ENCODE data around the gene SIGLEC7.

Gene SIGLEC7

GRCh38 chr19:51181377-51181912 lies 39.3 kb downstream of the SIGLEC7 start:
- peak overlapping the region; percentile 38 for H3K4me3 ChIP-seq (ENCODE audit: low read depth, low read length)
- no peak for DNase-seq (ENCODE audit: low read depth)

GRCh38 chr19:51181913-51182419 lies 39.9 kb downstream of the SIGLEC7 start:
- TF ChIP-seq CTCF (IDR thresholded peaks at IDR 0.05; ENCODE audit: low read depth, low read length), result no peak
- peak; percentile 61 for TF ChIP-seq POLR2A (IDR thresholded peaks at IDR 0.05; ENCODE audit: extremely low read depth, insufficient read length)
- TF ChIP-seq MAX (IDR thresholded peaks at IDR 0.05; ENCODE audit: low read depth, low read length), result peak; percentile 74
- peak; percentile 96 for DNase-seq (ENCODE audit: low read depth)
- peak overlapping the region; percentile 38 for H3K4me3 ChIP-seq (ENCODE audit: low read depth, low read length)

More at GRCh38 chr19:51181377-51181912, 39.3 kb downstream of the SIGLEC7 start:
- no peak for TF ChIP-seq POLR2A (IDR thresholded peaks at IDR 0.05; ENCODE audit: extremely low read depth, insufficient read length)
- TF ChIP-seq MYC (IDR thresholded peaks at IDR 0.05; ENCODE audit: low read depth, low read length), result no peak
- no peak for TF ChIP-seq MAX (IDR thresholded peaks at IDR 0.05; ENCODE audit: low read depth, low read length)
- TF ChIP-seq CTCF (IDR thresholded peaks at IDR 0.05; ENCODE audit: low read depth, low read length), result no peak

- no peak for DNase-seq (ENCODE audit: low read depth)
- TF ChIP-seq MAX (IDR thresholded peaks at IDR 0.05; ENCODE audit: low read depth, low read length) (no peak), POLR2A (IDR thresholded peaks at IDR 0.05; ENCODE audit: extremely low read depth, insufficient read length) (no peak)
Observed at GRCh38 chr19:51183629-51184028, 41.5 kb downstream of the SIGLEC7 start.

GRCh38 chr19:51185069-51185867 lies 43.2 kb downstream of the SIGLEC7 start:
- TF ChIP-seq POLR2A (IDR thresholded peaks at IDR 0.05; ENCODE audit: extremely low read depth, insufficient read length) (no peak), CTCF (IDR thresholded peaks at IDR 0.05; ENCODE audit: low read depth, low read length) (no peak), MAX (IDR thresholded peaks at IDR 0.05; ENCODE audit: low read depth, low read length) (no peak)
- DNase-seq (ENCODE audit: low read depth), result no peak

More at GRCh38 chr19:51183629-51184028, 41.5 kb downstream of the SIGLEC7 start:
- H3K4me3 ChIP-seq (ENCODE audit: low read depth, low read length), result no peak overlapping the region

GRCh38 chr19:51185868-51186215 lies 43.7 kb downstream of the SIGLEC7 start:
- H3K4me3 ChIP-seq (ENCODE audit: low read depth, low read length), result no peak overlapping the region
- TF ChIP-seq MAX (IDR thresholded peaks at IDR 0.05; ENCODE audit: low read depth, low read length) (no peak), MYC (IDR thresholded peaks at IDR 0.05; ENCODE audit: low read depth, low read length) (no peak), POLR2A (IDR thresholded peaks at IDR 0.05; ENCODE audit: extremely low read depth, insufficient read length) (no peak), CTCF (IDR thresholded peaks at IDR 0.05; ENCODE audit: low read depth, low read length) (no peak)
- DNase-seq (ENCODE audit: low read depth), result no peak

More at GRCh38 chr19:51185069-51185867, 43.2 kb downstream of the SIGLEC7 start:
- no peak overlapping the region for H3K4me3 ChIP-seq (ENCODE audit: low read depth, low read length)

- TF ChIP-seq MYC (IDR thresholded peaks at IDR 0.05; ENCODE audit: low read depth, low read length), result no peak
- TF ChIP-seq POLR2A (IDR thresholded peaks at IDR 0.05; ENCODE audit: extremely low read depth, insufficient read length), result no peak
- TF ChIP-seq CTCF (IDR thresholded peaks at IDR 0.05; ENCODE audit: low read depth, low read length), result no peak
- no peak for TF ChIP-seq MAX (IDR thresholded peaks at IDR 0.05; ENCODE audit: low read depth, low read length)
- DNase-seq (ENCODE audit: low read depth), result no peak
- no peak overlapping the region for H3K4me3 ChIP-seq (ENCODE audit: low read depth, low read length)
Observed at GRCh38 chr19:51186323-51186722, 44.2 kb downstream of the SIGLEC7 start.

Data from NB4 (cell line).